SK-N-SH (cell line): Measurements from ENCODE around the gene HDAC4. TPM values are rescaled to one million over a fixed set of nuclear protein-coding genes. Genes with fewer than 3 reads are reported as not detected.

Experiments
- CTCF ChIA-PET: fragments of 300-600, 350-600 bp; formaldehyde crosslinking; extraction: SDS; loops from one replicate; lab custom pipeline; 2021; lab: Yijun Ruan, JAX
- POLR2A ChIA-PET: fragments of 350-600 bp; sonication (Branson Sonifier 250); formaldehyde crosslinking; extraction: SDS; loops from one replicate; lab custom pipeline; 2020; ENCODE audit warnings: antibody characterized with exemption, inconsistent platforms; lab: Yijun Ruan, JAX
- DNase-seq: peaks from one replicate; pipeline ENCODE4 v3.0.0; 2012
- H2AFZ ChIP-seq: fragments of 200-600 bp; sonication (generic); 2 replicates; pipeline ENCODE4 v1.8.1; 2016; ENCODE audit warnings: antibody characterized with exemption, mild to moderate bottlenecking, low read depth
- H3F3A ChIP-seq: fragments of 200-600 bp; sonication (generic); replicated peaks from 2 replicates; pipeline ENCODE3; 2016; ENCODE audit warnings: antibody characterized with exemption, mild to moderate bottlenecking; ENCODE audit not compliant: insufficient read depth
- H3K27ac ChIP-seq, 2 experiments: fragments of 200-500 bp in 1 of 2; fragments of 200-600 bp in 1 of 2; sonication (Bioruptor generic) in 1 of 2; sonication (generic), shearing (Covaris generic) in 1 of 2; 2 replicates each; pipeline versions ENCODE4 v1.5.1 to v1.6.1; 2014 to 2016; ENCODE audit warnings: low read depth in 2 of 2, inconsistent platforms in 1 of 2, low read length in 1 of 2, mild to moderate bottlenecking in 1 of 2, mixed read lengths in 1 of 2
- H3K27me3 ChIP-seq: fragments of 200-600 bp; sonication (generic), shearing (Covaris generic); 2 replicates; pipeline ENCODE4 v1.6.1; 2016; ENCODE audit warnings: mixed run types; ENCODE audit not compliant: insufficient read depth
- H3K36me3 ChIP-seq, 2 experiments: fragments of 200-500 bp in 1 of 2; fragments of 200-600 bp in 1 of 2; sonication (Bioruptor generic) in 1 of 2; sonication (generic) in 1 of 2; replicated peaks in 1 of 2; 2 replicates each; pipeline versions ENCODE3 to v1.5.1; 2014 to 2016; ENCODE audit warnings: low read length in 1 of 2, mild to moderate bottlenecking in 1 of 2; ENCODE audit not compliant: insufficient read depth in 2 of 2, control insufficient read depth in 1 of 2
- H3K4me1 ChIP-seq, 2 experiments: fragments of 200-500 bp in 1 of 2; fragments of 200-600 bp in 1 of 2; sonication (Bioruptor generic) in 1 of 2; sonication (generic), shearing (Covaris generic) in 1 of 2; 2 replicates each; pipeline versions ENCODE4 v1.5.1 to v1.6.1; 2014 to 2016; ENCODE audit warnings: low read depth in 1 of 2, low read length in 1 of 2, mixed run types in 1 of 2; ENCODE audit not compliant: insufficient read depth in 2 of 2, control insufficient read depth in 1 of 2
- H3K4me2 ChIP-seq: fragments of 200-600 bp; sonication (generic), shearing (Covaris generic); 2 replicates; pipeline ENCODE4 v1.6.1; 2017; ENCODE audit warnings: mixed run types
- H3K4me3 ChIP-seq, 2 experiments: fragments of 200-500 bp in 1 of 2; fragments of 200-600 bp in 1 of 2; sonication (Bioruptor generic) in 1 of 2; sonication (generic), shearing (Covaris generic) in 1 of 2; 2 replicates each; pipeline versions ENCODE4 v1.5.1 to v1.8.1; 2014 to 2016; ENCODE audit warnings: low read depth in 2 of 2, inconsistent platforms in 1 of 2, low read length in 1 of 2, mild to moderate bottlenecking in 1 of 2, mixed read lengths in 1 of 2, moderate library complexity in 1 of 2
- H3K79me2 ChIP-seq: fragments of 200-600 bp; sonication (generic); 2 replicates; pipeline ENCODE4 v1.8.1; 2017; ENCODE audit warnings: mild to moderate bottlenecking; ENCODE audit not compliant: insufficient read depth
- H3K9ac ChIP-seq: fragments of 200-600 bp; sonication (generic); 2 replicates; pipeline ENCODE4 v1.6.1; 2017; ENCODE audit warnings: mixed run types
- H3K9me2 ChIP-seq: fragments of 200-600 bp; sonication (generic); 2 replicates; pipeline ENCODE4 v1.6.1; 2017; ENCODE audit warnings: mixed run types
- H3K9me3 ChIP-seq: fragments of 200-600 bp; sonication (generic); 2 replicates; pipeline ENCODE4 v1.6.1; 2017; ENCODE audit warnings: mixed run types, mild to moderate bottlenecking, moderate library complexity
- H4K20me1 ChIP-seq: fragments of 200-600 bp; sonication (generic); 2 replicates; pipeline ENCODE4 v1.6.1; 2017; ENCODE audit warnings: mild to moderate bottlenecking, mixed run types; ENCODE audit not compliant: insufficient read depth
- CHD2 ChIP-seq: fragments of 150-350 bp; IDR thresholded peaks from 2 replicates; pipeline ENCODE4 v1.6.1; 2018; ENCODE audit warnings: low read length; ENCODE audit not compliant: partially characterized antibody
- ELF1 ChIP-seq: IDR thresholded peaks from 2 replicates; pipeline ENCODE4 v1.4.0; 2012
- EZH2phosphoT487 ChIP-seq: fragments of 200-600 bp; sonication (generic); IDR thresholded peaks from 2 replicates; pipeline ENCODE4 v1.6.1; 2017; ENCODE audit warnings: low read depth, mixed run types, mild to moderate bottlenecking, antibody characterized with exemption, moderate library complexity, borderline replicate concordance
- FOSL2 ChIP-seq: IDR thresholded peaks from 2 replicates; pipeline ENCODE4 v1.4.0; 2012; ENCODE audit warnings: low read depth, mild to moderate bottlenecking, moderate library complexity, borderline replicate concordance
- FOXJ3 ChIP-seq: sonication (generic); formaldehyde crosslinking; IDR thresholded peaks from 2 replicates; pipeline ENCODE4 v1.5.1; 2020; ENCODE audit warnings: mild to moderate bottlenecking, missing genetic modification reagents
- GABPA ChIP-seq: IDR thresholded peaks from 2 replicates; pipeline ENCODE4 v1.4.0; 2012; ENCODE audit warnings: low read depth, mild to moderate bottlenecking
- GATA2 ChIP-seq: sonication (generic); formaldehyde crosslinking; IDR thresholded peaks from 2 replicates; pipeline ENCODE4 v1.5.0; 2020; ENCODE audit warnings: mild to moderate bottlenecking, missing genetic modification reagents
- MAX ChIP-seq: IDR thresholded peaks from 2 replicates; pipeline ENCODE4 v1.4.0; 2012; ENCODE audit warnings: low read depth
- MXI1 ChIP-seq: IDR thresholded peaks from 2 replicates; pipeline ENCODE4 v1.6.1; 2012; ENCODE audit warnings: mild to moderate bottlenecking, low read depth, low read length, improper control_type of control experiment
- NRF1 ChIP-seq: IDR thresholded peaks from 2 replicates; pipeline ENCODE4 v1.6.1; 2012; ENCODE audit warnings: low read depth, mild to moderate bottlenecking, low read length
- RFX5 ChIP-seq: IDR thresholded peaks from 2 replicates; pipeline ENCODE4 v1.6.1; 2012; ENCODE audit warnings: mild to moderate bottlenecking, improper control_type of control experiment, low read length
- RXRA ChIP-seq: IDR thresholded peaks from 2 replicates; pipeline ENCODE4 v1.4.0; 2012; ENCODE audit warnings: low read depth, mild to moderate bottlenecking, borderline replicate concordance
- SIN3A ChIP-seq: IDR thresholded peaks from 2 replicates; pipeline ENCODE4 v1.6.1; 2012; ENCODE audit warnings: low read depth, mild to moderate bottlenecking, low read length, moderate library complexity, borderline replicate concordance
- SMC3 ChIP-seq: IDR thresholded peaks from 2 replicates; pipeline ENCODE4 v1.6.1; 2012; ENCODE audit warnings: low read depth, low read length, improper control_type of control experiment
- TCF12 ChIP-seq: IDR thresholded peaks from 2 replicates; pipeline ENCODE4 v1.4.0; 2012
- USF1 ChIP-seq: IDR thresholded peaks from 2 replicates; pipeline ENCODE4 v1.4.0; 2012; ENCODE audit warnings: low read depth, borderline replicate concordance
- WGBS: methylation state at CpG from one replicate; pipeline ENCODE4 v1.1.6; 2017; ENCODE audit warnings: low lambda C conversion rate; 5-methylcytosine and 5-hydroxymethylcytosine counted together
- polyA plus RNA-seq, 3 experiments: library from polyadenylated mRNA; depleted of rRNA; stranded (reverse); fragments of >200 nt; gene quantifications; 2 replicates each; pipeline ENCODE4 v1.2.3, GENCODE V29; 2012
- TF ChIP-seq, protein P1 (sequence below): fragments of 150-350 bp; IDR thresholded peaks from 2 replicates; pipeline ENCODE4 v1.6.1; 2017; ENCODE audit warnings: antibody characterized with exemption, low read length, low read depth, borderline replicate concordance
- TF ChIP-seq, protein P2 (sequence below): fragments of 150-350 bp; IDR thresholded peaks from 2 replicates; pipeline ENCODE4 v1.6.1; 2016; ENCODE audit warnings: mild to moderate bottlenecking, low read depth, low read length

Gene HDAC4
- polyA plus RNA-seq, 1 of the 3 experiments (the other 2 are of a cell fraction), result 5.5 TPM

- Histone ChIP-seq H3K27ac (no peak overlapping the region), H3K4me3 (no peak overlapping the region), H3K36me3 (peaks cover 0 to 34% of the 10 kb centered on the region in 2 experiments), H3K27me3 (no peaks in the 10 kb centered on the region)
- POLR2A ChIA-PET, result no interaction called here
- TF ChIP-seq RXRA (no peak), GABPA (no peak), SMC3 (no peak), GATA2 (no peak), EZH2phosphoT487 (no peak), MAX (no peak)
- TF ChIP-seq, protein P1, sequence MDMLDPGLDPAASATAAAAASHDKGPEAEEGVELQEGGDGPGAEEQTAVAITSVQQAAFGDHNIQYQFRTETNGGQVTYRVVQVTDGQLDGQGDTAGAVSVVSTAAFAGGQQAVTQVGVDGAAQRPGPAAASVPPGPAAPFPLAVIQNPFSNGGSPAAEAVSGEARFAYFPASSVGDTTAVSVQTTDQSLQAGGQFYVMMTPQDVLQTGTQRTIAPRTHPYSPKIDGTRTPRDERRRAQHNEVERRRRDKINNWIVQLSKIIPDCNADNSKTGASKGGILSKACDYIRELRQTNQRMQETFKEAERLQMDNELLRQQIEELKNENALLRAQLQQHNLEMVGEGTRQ, result no peak
- TF ChIP-seq, all 33 proteins: peak for 0
- Histone ChIP-seq H3K4me1 (no peaks in the 10 kb centered on the region), H4K20me1 (no peaks in the 10 kb centered on the region), H3K9me3 (no peaks in the 10 kb centered on the region), H2AFZ (no peak overlapping the region), H3K4me2 (no peak overlapping the region), H3F3A (no peaks in the 10 kb centered on the region), H3K9me2 (no peaks in the 10 kb centered on the region), H3K79me2 (no peaks in the 10 kb centered on the region), H3K9ac (no peak overlapping the region)
- DNase-seq, result no peak
- CTCF ChIA-PET, result interaction anchor here (0.6 to 0.9 kb wide), 3 partner anchors 18 to 944 kb away, joined by 3 to 4 read pairs (median 3); no protein-coding TSS in a partner anchor
- WGBS, result 97% methylated on average over 16 of the region's 16 CpGs
These were observed 270.0 kb downstream of the HDAC4 start for GRCh38 chr2:239130786-239131325.

DNA sequence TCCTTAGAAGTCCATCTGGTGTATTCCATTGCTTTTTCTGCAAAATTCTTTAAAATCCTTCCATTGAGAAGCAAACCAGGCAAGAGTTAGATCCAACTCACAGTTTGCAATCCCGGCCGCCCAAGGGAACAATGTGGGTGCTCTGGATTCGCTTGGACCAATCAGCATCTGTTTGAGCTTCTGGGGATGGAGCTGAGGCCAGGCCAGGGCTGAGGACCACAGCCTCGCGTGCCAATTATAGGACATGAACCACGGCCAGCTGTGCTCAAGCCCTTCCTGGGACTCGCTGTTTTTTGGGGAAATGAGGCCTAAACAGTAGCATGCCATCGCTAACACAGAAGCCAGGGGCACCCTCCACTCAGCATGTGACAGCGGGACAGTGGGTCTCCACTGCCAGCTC, 270.8 kb downstream of the HDAC4 start:
- CTCF ChIA-PET, result interaction anchor here (1.3 to 2.0 kb wide), 2 partner anchors 13 to 15 kb away, joined by 4 to 7 read pairs; no protein-coding TSS in a partner anchor
- no peak overlapping the region for H3K4me2 ChIP-seq

More for the DNA sequence above, 270.8 kb downstream of the HDAC4 start:
- TF ChIP-seq, protein P2, sequence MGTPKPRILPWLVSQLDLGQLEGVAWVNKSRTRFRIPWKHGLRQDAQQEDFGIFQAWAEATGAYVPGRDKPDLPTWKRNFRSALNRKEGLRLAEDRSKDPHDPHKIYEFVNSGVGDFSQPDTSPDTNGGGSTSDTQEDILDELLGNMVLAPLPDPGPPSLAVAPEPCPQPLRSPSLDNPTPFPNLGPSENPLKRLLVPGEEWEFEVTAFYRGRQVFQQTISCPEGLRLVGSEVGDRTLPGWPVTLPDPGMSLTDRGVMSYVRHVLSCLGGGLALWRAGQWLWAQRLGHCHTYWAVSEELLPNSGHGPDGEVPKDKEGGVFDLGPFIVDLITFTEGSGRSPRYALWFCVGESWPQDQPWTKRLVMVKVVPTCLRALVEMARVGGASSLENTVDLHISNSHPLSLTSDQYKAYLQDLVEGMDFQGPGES, result no peak
- TF ChIP-seq RFX5 (no peak), TCF12 (no peak), MXI1 (no peak), USF1 (no peak), GABPA (no peak), NRF1 (no peak), EZH2phosphoT487 (no peak), MAX (no peak), FOSL2 (no peak), ELF1 (no peak), CHD2 (no peak), SMC3 (no peak), FOXJ3 (no peak), SIN3A (no peak)
- no peaks in the 10 kb centered on the region for H3K9me3 ChIP-seq
- H3K4me1 ChIP-seq, result no peaks in the 10 kb centered on the region
- no peak for DNase-seq
- H3K36me3 ChIP-seq, result peaks cover 4 to 39% of the 10 kb centered on the region in 2 experiments
- H4K20me1 ChIP-seq, result no peaks in the 10 kb centered on the region
- H3K27me3 ChIP-seq, result no peaks in the 10 kb centered on the region
- POLR2A ChIA-PET, result no interaction called here
- WGBS, result 93% methylated on average over 7 of the region's 9 CpGs
- H3K9ac ChIP-seq, result no peak overlapping the region
- H2AFZ ChIP-seq, result no peak overlapping the region
- H3K9me2 ChIP-seq, result no peaks in the 10 kb centered on the region
- no peak overlapping the region for H3K4me3 ChIP-seq
- H3K79me2 ChIP-seq, result no peaks in the 10 kb centered on the region
- no peaks in the 10 kb centered on the region for H3F3A ChIP-seq
- H3K27ac ChIP-seq, result no peak overlapping the region
